NCI-H2107 treated with DMSO at 0.1 percent for 48 hours (cell line): ENCODE data around the gene FCN2.

Experiments
- DNase-seq: peaks from one replicate; lab custom pipeline; 2025; ENCODE audit not compliant: unreplicated experiment; lab: John Stamatoyannopoulos, UW

Gene FCN2

DNA sequence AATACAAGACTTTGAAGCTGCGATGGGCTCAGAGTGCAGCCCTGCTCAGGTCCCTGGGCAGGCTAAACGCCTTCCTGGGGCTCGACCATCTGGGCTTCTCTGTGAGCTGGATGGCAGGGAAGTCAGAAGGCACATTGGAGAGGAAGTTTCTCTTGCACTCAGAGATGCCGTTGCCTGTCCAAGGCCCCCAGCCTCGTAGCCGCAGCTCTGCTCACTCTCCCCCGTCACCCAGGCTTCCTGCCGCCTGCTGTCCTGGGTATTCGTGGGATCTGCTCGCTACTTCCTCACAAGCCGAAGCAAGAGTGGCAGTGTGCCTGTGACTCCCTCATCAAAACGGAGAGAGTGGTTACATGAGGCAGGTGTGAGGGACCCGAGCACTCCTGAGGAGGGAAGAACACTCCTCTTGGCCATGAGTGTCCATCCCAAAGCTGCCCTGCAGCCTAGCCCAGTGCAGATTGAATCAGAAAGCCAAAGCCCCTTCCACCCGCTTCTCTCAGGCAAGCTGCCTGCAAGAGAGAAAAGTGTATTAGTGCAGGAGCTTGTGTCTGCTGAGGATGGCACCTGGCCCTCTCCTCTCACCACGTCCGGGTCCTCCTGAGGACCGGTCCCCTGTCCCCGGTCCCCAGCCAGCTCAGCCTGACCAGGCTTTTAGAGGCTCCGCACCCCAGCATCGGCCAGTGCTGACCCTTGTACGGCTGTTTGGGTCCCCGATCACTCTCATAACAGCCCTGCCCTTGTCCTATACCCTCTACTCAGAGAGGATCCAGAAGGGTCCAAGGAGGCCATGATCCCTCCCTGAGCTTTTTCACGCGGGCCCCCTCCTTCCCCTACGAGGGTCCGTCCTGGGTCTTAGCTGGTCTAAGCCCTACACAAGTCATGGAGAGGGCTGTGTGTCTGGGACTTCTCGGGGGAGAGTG is 7.3 kb downstream of the FCN2 start:
- DNase-seq: no peak

DNA sequence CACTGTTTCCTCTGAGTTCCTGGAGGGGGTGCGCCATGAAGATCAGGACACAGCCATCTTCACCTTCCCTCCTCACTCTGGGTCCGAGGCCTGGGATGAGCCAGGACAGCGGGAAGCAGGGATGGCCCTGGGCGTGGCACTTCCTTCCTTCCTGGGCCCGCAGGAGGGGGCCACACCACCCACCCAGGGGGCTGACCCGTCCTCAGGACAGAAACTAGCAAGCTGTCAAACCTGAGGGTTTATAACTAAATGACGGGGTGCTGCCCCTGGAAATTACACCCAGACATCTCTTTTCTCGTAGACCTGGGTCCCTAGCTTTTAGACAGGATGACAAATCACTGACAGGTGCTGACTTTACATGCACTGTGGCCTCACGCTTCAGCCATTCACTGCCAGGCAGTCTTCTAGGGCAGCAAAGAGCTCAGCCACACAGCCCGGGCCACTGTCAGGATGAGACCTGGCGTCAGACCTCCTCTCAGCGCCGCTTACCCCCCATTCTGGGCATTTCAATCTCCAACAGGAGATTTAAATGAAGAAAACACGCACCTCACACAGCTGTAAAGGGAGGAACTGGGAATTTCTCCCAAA is 8.1 kb downstream of the FCN2 start:
- no peak for DNase-seq

DNA sequence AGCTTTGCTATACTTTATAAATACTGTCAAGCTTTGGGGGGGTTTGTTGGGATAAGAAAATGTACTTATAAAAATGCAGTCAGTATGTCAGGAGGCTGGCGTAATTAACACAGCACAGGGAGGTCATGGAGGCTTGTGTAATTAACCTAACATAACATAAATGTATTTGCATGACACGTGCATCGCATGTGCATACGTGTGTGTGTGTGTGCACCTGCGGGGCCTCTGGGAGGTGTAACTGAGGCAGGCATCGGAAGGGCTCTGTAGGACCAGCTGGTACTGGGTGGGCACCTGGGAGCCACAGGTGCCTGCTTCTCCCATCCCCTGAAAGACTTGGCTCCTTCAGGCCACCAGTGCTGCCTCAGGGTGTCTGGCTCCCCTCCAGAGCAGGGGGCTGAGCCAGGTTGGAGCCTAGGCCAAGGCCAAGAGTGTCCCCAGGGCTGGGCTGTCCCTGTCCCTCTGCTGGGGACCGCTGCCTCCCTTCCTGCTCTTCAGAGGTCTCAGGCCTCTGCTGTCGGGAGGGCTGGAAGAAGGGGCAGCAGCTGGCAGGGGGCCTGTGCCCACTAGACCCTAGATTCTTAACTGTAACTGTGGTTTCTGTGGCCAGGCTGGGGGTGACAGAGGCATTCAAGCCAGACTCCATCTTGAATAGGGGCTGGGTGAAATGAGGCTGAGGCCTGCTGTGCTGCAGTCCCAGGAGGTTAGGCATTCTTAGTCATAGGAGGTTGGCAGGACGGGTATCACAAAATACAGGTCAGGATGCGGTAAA is 9.0 kb downstream of the FCN2 start:
- DNase-seq: no peak

GRCh38 chr9:134890155-134890495 is 9.5 kb downstream of the FCN2 start:
- no peak for DNase-seq

GRCh38 chr9:134891053-134891452 is 10.4 kb downstream of the FCN2 start:
- DNase-seq: no peak

DNA sequence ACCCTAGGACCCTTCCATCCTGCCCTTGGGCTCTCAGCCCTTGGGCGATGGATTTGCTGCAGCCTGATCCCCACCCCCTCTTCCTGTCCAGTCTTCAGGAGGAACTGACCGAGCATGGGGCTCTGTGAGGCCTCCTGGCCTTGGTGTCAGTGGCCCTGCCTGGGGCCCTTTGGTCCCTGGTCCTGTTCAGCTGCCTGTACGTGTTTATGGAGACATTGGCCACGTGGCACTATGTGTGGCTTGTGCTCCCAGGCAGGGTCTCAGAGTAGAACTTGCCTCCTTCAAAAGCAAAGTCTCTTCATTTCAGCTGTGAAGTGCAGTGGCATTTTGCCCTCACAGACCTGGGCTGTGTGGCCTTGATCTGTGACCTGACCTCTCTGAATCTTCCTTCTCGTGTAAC is 11.1 kb downstream of the FCN2 start:
- DNase-seq: no peak

GRCh38 chr9:134892221-134892620 is 11.6 kb downstream of the FCN2 start:
- no peak for DNase-seq

DNA sequence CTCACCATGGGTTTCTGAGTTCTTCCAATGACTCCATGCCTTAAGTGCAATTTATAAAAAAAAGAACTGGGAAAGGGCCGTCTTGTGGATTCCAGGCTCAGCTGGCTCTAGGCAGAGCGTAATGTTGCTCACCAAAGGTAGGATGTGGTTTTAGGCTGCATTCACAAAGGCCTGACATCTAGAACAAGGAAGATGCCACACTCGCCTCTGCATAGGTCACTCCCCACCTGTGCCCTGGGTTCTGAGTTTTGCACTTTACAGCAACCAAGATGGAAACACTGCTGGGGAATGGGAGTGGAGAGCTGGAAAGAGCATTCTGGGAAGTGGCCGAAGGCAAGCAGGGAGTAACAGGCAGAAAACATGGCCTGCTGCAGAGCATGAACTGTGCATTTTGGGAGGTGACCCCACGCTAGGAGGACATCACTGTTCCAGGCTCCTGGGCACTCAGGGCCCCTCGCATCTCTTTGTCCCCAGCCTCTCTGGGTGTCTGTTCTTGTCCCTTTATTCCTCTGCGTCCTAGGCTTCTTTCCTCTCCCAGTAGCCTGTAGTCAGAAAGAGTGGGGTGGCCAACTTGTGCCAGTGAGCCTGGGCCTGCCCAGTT is 12.3 kb downstream of the FCN2 start:
- no peak for DNase-seq

GRCh38 chr9:134894136-134894860 is 13.7 kb downstream of the FCN2 start:
- DNase-seq: no peak

DNA sequence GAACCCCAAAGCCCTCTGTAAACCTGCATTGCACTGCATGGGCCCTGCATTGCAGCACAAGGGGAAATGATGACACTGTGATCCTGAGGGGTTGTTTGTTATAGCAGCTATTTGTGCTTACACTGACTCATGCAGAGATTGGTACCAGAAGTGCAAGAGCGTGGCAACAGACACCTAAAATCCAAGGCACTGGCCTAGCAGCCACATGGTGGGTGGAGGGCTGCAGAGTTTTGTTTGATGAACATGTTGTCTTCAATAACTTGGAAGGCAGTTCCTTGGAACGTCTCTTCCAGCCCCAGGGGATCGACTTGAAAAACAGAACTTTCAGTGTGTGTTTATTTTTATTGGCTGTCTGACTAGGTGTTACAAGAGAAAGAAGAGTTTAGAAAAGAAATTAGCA is 14.5 kb downstream of the FCN2 start:
- DNase-seq: no peak

- no peak for DNase-seq
Measured at GRCh38 chr9:134895567-134895907, 14.9 kb downstream of the FCN2 start.

GRCh38 chr9:134895908-134896833 is 15.6 kb downstream of the FCN2 start:
- DNase-seq: no peak

DNA sequence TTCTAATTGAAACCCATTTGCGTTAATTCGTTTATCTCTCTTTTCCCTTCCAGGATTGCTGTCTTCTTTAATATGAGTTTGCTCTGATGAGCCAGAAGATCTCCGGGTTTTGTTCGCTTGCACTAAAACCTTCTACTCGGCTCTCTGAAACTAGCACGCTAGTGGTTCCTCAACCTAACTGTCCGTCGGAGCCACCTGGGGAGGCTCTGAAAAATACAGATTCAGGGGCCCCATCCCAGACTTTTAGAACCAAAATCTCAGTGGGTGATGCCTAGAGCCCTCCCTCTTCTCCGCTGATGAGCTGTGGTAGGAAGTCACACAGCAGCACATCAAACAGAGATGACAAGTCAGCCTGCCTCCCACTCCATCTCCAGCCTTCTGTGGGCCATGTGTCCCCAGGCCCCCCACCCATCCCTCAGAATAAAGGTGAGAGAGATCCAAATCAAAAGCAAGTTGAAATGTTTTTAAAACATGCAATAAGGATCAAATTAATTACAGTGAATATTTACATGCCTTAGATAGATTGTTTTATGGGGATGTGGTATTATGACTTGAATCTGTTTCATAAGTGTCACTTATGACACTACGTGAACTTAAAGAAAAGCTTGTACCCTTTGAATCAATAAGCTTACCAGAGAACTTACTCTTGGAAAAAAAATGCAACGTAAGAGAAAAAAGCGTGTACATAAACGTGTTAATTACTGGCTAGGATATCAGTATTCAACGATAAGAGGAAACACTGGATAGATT is 16.4 kb downstream of the FCN2 start:
- no peak for DNase-seq

DNA sequence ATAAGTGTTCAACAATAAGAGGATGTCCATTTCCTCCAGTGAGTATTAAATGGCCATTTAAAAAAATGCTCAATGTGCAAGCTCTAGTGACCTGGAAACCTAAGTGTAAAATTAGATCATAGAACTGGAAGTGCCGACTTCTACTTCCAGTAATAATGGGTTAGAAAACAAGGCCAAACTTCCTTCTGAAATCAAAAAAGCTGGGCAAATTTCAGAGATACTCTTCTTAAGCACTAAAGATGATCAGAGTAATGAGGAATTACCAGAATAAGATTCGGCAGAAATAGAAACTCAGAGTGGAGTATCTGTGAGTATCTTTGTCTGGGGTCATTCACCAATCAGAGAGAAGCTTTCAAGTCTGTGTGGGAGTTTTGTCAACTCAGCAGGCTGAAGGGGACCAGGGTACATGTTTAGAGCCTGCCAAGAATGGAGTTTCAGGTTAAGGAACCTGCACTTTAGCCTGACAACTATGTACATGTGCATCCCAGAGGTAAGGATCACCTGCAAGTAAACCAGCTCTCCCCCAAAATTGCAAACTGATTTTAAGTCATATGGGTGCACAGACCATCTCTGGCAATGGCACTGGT is 17.1 kb downstream of the FCN2 start:
- no peak for DNase-seq

DNA sequence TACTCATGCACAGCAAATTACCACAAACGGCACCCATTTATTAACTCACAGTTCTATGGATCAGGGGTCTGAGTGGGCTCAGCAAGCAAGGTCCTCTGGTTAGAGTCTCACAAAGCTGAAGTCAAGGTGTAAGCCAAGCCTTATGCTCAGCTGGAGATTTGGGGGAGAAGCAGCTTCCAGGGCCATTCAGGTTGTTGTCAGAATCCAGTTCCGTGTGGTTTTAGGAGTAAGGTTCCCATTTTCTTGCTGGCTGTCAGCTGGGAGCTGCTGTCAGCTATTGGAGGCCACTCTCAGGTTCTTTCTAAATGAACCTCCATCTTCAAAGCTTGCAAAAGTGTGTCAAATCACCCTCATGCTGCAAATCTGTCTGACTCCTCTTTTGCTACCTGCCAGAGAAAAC is 17.7 kb downstream of the FCN2 start:
- no peak for DNase-seq

DNA sequence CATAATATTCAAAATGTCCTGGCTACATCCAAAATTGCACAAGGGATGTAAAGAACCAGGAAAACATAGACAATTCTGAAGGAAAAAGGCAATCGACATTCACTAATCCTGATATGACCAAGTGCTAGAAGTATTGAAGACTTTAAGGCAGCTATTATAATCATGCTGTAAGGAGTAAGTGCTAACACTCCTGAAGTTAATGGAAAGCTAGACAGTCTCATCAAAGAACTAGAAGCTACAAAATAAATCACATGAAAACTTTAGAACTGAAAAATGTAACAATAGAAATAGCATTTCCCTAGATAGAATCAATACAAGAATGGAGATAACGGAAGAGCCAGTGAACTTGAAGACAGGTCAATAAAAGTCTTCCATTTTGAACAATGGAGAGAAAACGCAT is 18.6 kb downstream of the FCN2 start:
- DNase-seq: no peak

GRCh38 chr9:134899818-134900217 is 19.2 kb downstream of the FCN2 start:
- no peak for DNase-seq

GRCh38 chr9:134902936-134903335 is 22.3 kb downstream of the FCN2 start:
- no peak for DNase-seq
